NCI-H2107 treated with DMSO at 0.1 percent for 48 hours (cell line): ENCODE data around the gene ABI3BP.
"Not testable (repeated sequence)": the region's sequence is repeated elsewhere in the genome, so short reads cannot be mapped to it uniquely, and the experiment has no call there.

Experiments used
- DNase-seq: peaks from one replicate; lab custom pipeline; 2025; ENCODE audit not compliant: unreplicated experiment; lab: John Stamatoyannopoulos, UW

Gene ABI3BP

GRCh38 chr3:100981164-100981911 is 11.9 kb downstream of the ABI3BP start:
- no peak for DNase-seq

DNA sequence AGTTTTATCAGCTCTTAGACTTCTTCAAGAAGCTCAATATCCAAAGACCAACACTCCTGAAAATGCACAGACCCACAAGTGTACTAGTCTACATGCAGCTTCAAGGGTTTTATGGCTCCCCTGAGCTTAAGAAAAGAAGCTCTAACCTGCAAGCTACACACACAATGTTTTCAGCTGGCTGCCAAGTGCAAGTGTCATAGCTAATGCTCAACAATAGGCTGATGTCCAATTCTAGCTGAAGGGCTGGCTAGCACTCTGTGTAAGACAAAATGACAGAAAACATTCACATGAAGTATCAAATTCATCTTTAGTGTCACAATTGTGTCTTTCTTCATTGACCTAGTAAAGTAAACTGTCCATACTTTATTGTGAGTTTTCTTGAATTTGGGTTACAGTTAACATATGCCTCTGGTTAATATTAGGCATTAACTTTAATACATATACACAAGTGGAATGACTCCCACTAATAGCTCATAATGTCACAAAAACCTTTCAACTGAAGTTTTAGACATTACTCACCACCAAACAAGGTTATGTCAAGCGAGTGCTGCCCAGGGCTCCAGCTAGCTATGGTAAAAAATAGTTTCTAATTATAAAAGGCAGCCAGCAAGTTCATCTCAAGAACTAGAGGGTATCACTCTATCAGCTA is 15.1 kb downstream of the ABI3BP start:
- DNase-seq: no peak

DNA sequence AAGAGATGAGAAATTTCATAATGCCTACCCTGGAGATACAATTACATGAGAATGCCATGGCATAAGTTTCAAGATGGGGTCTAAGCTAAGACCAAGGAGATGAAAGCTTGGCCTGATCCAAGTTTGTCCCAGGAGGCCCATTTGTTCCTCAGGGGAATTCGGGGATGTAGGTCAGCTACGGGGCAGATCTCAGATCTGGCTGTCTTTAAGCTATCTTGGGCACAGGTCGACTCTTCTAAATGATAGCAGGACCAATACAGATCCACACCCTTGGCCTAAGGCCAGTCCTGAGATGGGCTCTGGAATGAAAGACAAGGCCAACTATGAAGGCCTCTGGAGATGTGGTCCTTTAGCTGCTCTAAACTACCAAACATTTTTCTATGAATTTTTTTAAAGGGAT is 16.6 kb downstream of the ABI3BP start:
- DNase-seq: no peak

- no peak for DNase-seq
These were observed 17.5 kb downstream of the ABI3BP start for GRCh38 chr3:100975714-100976113.

DNA sequence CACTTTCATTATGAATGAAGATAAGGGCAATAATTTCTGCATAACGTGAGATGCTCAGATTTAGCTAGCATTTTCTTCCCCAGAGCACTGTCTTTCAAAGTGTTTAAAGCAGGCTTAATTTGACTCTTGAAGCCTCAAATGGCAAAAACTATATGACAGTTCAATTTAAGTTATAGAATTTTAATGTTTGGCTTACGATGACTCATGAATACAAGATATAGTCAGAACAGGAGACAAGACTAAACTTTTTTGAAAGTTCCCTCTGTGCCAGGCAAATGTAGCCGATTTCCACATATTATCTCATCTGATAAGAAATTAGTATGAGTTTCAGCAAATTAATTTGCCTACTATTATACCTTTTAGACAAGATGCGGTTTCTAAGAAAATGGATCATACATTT is 19.6 kb downstream of the ABI3BP start:
- DNase-seq: no peak

GRCh38 chr3:100972867-100973266 is 20.4 kb downstream of the ABI3BP start:
- no peak for DNase-seq

- no peak for DNase-seq
These were observed 20.8 kb downstream of the ABI3BP start for GRCh38 chr3:100972301-100972844.

- DNase-seq: no peak
These were observed 21.4 kb downstream of the ABI3BP start for GRCh38 chr3:100971798-100972197.

DNA sequence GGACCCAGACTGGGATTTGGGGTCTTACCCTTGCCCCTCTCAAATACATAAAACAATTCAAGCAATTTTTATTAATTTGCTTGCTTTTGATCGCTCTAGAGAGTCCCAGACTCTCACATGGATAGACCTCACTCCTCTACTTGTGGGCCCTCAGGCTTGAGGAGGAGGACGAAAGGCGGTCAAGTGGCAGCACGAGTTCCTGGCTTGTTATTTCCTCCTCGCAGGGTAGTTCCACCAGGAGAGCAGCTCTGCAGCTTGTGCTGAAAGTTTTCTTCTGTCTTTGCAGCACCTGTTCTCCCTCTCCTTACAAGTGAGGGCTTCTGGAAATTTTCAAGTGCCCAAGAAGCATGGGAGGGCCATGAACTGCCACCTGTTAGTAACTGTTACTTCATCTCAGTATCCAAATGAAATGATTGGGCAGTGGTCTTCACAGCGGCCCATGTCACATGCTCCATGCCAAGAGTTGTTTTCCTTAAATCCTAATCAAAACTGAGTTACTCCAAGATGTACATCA is 22.7 kb downstream of the ABI3BP start:
- no peak for DNase-seq

DNA sequence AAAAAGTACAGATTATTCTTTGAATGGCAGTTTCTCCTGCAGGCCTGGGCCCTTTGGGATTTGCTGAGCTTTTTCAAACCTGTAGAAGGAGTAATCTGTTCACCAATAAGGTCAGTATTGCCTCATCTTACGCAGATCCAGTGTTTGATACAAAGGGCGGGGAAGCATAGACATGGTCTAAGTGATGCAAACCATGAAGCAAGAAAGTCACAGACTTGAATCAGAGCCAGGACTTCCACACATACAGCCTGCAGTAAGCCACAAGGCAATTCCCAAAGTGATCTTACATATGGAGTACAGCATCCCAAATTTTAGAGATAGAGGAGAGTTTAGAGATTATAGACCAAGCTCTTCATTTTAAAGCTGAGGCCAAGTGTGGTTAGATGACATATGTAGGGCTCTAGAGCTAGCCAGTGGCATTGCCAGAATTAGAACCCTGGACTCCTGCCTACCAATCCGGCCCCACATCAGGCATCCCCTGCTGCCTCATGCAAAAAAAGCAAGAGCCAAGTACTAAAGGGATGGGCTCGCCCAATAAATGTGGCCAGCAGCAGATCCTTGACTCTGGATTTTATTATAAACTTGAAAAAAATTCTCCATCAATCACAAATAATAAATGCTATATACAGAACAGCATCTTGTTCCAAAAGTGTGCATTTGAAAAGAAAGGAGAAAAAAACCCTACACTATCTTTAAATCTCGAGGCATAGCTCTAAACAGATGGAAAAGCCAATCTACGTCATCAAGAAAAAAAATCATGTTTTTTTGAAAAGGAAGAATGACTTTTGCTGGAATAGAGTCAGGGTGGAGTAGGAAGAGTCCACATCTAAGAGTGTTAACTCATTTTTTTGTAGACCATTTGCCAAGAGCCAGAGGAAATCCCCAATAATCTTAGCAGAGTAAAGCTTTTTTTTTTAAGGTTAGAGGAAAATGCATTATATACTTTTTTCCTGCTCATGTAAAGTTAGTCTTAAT is 24.0 kb downstream of the ABI3BP start:
- no peak for DNase-seq

- DNase-seq: no peak
These were observed 26.4 kb downstream of the ABI3BP start for GRCh38 chr3:100966807-100967206.

DNA sequence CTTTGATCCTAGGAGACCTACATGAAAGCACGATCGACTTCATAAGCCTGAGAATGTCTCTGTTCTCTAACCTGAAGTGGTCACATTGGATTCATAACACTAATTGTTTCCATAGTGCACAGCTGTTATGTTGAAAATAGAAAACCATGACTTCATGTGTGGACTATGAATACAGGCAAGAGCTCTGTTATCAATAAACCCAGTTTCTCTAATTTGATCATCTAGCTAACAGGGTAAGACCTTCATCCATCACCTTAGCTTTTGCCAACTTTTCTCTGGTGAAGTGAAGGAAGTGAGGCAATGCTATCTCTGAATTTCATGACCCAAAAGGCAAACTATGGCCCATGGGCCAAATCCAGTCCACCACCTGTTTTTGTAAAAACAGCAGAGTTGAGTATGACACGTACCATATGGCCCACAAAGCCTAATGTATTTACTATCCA is 27.2 kb downstream of the ABI3BP start:
- no peak for DNase-seq

DNA sequence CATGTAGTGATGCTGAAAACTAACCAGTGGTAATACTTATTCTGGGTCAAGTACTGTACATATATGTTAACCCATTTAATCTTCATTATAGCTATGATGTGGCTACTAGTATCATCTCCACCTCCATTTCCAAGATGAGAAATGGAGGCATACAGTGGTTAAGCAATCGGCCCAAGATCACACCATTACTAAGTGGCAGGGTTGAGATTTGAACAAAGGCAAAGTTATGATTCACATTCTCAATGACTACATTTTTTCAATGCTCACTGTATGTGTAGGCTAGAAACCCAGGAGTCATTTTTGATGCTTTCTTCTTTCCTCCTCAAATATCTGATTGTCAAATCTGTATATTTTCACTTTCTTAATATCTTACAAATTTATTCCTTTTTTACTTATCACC is 30.2 kb downstream of the ABI3BP start:
- DNase-seq: no peak

DNA sequence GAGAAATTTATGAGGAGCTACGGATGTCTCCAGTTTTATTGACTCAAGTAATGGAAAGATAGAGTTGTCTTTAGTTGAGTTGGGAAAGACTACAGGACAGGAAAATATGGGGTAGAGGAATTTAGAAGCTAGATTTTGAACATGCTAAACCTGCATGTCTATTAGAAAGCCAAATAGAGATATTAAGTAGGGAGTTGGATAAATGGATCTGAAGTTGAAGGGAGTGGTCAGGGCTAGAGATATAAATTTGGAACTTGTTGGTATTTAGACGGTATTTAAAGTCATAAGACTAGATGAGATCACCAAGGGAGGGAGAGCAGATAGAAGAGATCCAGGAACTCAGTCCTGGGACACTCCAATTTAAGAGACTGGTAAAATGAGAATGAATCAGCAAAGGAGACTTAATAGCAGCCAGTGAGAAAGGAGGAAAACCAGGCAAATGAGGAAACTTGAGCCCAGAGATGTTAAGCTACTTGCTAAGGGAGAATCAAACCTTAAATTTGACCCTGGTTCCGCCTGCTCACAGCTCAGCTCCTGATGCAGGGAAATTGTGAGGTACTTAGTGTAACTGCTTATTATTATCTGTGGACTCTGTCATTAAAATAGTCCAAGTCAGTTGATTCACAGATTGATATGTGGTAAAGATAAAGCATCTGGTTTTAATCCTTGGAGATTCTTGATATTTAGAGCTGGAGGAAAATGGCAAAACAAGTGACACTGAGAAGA is 35.8 kb downstream of the ABI3BP start:
- DNase-seq: no peak

- DNase-seq: no peak
These were observed 36.9 kb downstream of the ABI3BP start for GRCh38 chr3:100956276-100956675.

DNA sequence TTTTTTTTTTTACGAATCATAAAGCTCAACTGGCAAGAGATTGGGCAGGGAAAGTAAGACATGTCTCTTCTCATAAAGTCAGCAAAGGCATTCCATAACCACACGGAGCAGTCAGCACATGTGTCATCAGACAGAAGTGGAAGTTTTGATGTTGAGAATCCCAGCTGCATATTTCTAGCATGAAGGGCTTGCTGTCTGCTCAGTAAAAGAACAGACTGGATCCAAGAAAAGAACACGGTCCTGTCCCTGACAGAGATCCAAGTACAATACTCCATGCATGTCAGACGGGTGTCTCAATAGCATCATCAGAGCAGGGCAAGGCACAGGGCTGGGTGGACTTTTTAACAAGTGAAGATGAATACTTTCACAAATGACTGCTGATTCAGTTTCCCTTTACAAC is 38.2 kb downstream of the ABI3BP start:
- no peak for DNase-seq

GRCh38 chr3:100954199-100954935 is 38.9 kb downstream of the ABI3BP start:
- no peak for DNase-seq

DNA sequence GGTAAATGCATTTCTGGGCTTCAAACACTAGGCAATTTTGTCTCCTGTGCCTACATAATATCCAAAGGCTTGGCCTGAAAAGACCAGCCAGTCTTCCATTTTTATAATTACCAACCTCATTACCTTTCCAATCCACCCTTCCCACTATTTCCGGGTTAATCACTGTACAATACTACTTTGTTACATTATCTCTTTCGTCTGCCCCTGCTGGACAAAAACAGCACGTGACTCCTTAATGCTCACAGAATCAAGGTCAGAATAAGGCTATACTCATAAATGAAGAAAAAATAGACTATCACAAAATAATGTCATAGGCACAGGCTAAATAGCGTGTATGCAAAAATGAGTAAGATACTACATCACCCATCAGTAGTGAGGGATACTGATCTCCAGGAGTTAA is 40.1 kb downstream of the ABI3BP start:
- no peak for DNase-seq

DNA sequence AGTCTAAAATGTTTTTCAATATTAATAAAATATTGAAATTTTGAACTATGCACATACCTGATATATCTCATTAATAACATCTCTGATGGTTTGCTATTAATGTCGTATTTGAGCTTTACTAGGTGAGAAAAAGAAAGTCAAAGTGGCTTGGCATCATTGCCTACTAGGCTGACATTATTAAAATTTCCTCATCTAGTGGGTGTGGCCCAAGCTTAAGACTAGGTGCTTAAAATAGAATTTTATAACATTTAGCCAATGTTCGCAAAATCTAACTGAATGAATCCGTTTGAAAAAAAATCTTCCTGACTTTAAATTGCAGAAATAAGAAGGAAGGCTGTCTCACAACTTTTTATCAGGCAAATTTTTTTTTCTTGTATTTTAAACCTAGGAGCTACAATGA is 46.1 kb downstream of the ABI3BP start:
- no peak for DNase-seq

GRCh38 chr3:100946096-100946495 is 47.1 kb downstream of the ABI3BP start:
- DNase-seq: not testable (repeated sequence)
